Gastroesophageal sphincter (tissue), 4 donors: ENCODE measurements around the gene SMURF1. TPM values are rescaled to one million over a fixed set of nuclear protein-coding genes. Genes with fewer than 3 reads are reported as not detected.
"Not testable (repeated sequence)": the region's sequence is repeated elsewhere in the genome, so short reads cannot be mapped to it uniquely, and the experiment has no call there.

Source experiments
- ATAC-seq: fragments of 150-250 bp; one replicate; pipeline ENCODE4 v1.9.1; 2016; ENCODE audit warnings: mild to moderate bottlenecking, moderate library complexity
- H3K27ac ChIP-seq, 4 donors: fragments of 200-600 bp; sonication (generic) in 3 of 4; 1 replicate in 3 of 4; 2 replicates in 1 of 4; pipeline ENCODE4 v1.5.1; 2016 to 2019
- H3K27me3 ChIP-seq: fragments of 200-600 bp; sonication (generic); one replicate; pipeline ENCODE4 v1.5.1; 2019
- H3K36me3 ChIP-seq, 2 donors: fragments of 200-600 bp; sonication (generic); one replicate each; pipeline ENCODE4 v1.5.1; 2019; ENCODE audit warnings: control low read depth in 1 of 2
- H3K4me1 ChIP-seq, 3 donors: fragments of 200-600 bp; sonication (generic); 1 replicate in 2 of 3; 2 replicates in 1 of 3; pipeline ENCODE4 v1.5.1; 2016 to 2019; ENCODE audit warnings: control low read depth in 2 of 3
- H3K4me3 ChIP-seq, 2 donors: fragments of 200-600 bp; sonication (generic); one replicate each; pipeline ENCODE4 v1.5.1; 2019; ENCODE audit warnings: mild to moderate bottlenecking in 1 of 2, moderate library complexity in 1 of 2
- H3K9me3 ChIP-seq, 3 donors: fragments of 200-600 bp; sonication (generic); one replicate each; pipeline ENCODE4 v1.5.1; 2017 to 2019; ENCODE audit warnings: control low read depth in 2 of 3
- EP300 ChIP-seq: sonication (generic); formaldehyde crosslinking; IDR thresholded peaks from one replicate; pipeline ENCODE4 v1.6.1; 2017; ENCODE audit warnings: antibody characterized with exemption, mild to moderate bottlenecking
- POLR2A ChIP-seq, 2 donors: fragments of 450-650 bp; IDR thresholded peaks; one replicate each; pipeline ENCODE4 v1.6.1; 2017; ENCODE audit warnings: antibody characterized with exemption in 2 of 2, mild to moderate bottlenecking in 2 of 2, moderate library complexity in 1 of 2
- POLR2AphosphoS5 ChIP-seq: sonication (generic); formaldehyde crosslinking; IDR thresholded peaks from one replicate; pipeline ENCODE4 v1.6.1; 2017; ENCODE audit warnings: antibody characterized with exemption
- WGBS, 2 donors: methylation state at CpG; one replicate each; pipeline ENCODE4 v1.1.5; 2018; ENCODE audit warnings: low coverage in 1 of 2; 5-methylcytosine and 5-hydroxymethylcytosine counted together
- total RNA-seq, 4 donors: library from RNA; depleted of rRNA; stranded (reverse); fragments of >200 nt; gene quantifications; one replicate each; pipeline ENCODE4 v1.1.0, GENCODE V29; 2016
- TF ChIP-seq, protein P1 (sequence below), 4 experiments: fragments of 200-600 bp in 2 of 4; fragments of 450-650 bp in 2 of 4; sonication (generic) in 1 of 4; IDR thresholded peaks; one replicate each; pipeline ENCODE4 v1.5.1; 2017 to 2019; ENCODE audit warnings: antibody characterized with exemption in 4 of 4, mild to moderate bottlenecking in 2 of 4, moderate library complexity in 2 of 4

Gene SMURF1
- total RNA-seq, 4 donors from 2014 or later = 20.1 to 26.2 (median 21.9) TPM

DNA sequence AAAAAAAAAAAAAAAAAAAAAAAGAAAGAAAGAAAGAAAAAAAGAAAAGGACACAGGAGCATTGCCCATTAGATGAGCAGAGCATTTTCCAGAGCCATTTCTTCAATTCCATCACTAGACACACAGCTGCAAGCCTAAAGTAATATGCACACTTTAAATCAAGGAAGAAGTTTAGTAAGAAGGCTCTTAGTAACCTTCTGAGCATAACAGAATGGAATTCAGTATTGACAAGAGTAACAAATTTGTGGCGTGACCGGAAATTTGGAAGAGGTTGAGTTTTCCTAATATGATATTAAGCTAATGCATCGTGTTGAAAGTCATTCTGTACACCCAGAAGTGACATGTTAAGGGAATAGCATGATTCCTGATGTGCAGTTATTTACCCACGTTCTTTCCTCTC is 35.3 kb downstream of the SMURF1 start:
- 35 to 57% methylated on average over 4 of the region's 4 CpGs for WGBS, 2 donors
- Histone ChIP-seq H3K27ac (peak overlapping the region in 2 of 4 donors; percentile 39 to 63), H3K9me3 (no peaks in the 10 kb centered on the region), H3K27me3 (no peaks in the 10 kb centered on the region), H3K4me3 (no peak overlapping the region), H3K4me1 (peaks cover 10 to 73% (median 18%) of the 10 kb centered on the region in 3 donors), H3K36me3 (peaks cover 0 to 4% of the 10 kb centered on the region in 2 donors)
- ATAC-seq = no peak
- TF ChIP-seq EP300 (no peak), POLR2AphosphoS5 (no peak), POLR2A (IDR thresholded peaks at IDR 0.05) (no peak)
- TF ChIP-seq, protein P1, sequence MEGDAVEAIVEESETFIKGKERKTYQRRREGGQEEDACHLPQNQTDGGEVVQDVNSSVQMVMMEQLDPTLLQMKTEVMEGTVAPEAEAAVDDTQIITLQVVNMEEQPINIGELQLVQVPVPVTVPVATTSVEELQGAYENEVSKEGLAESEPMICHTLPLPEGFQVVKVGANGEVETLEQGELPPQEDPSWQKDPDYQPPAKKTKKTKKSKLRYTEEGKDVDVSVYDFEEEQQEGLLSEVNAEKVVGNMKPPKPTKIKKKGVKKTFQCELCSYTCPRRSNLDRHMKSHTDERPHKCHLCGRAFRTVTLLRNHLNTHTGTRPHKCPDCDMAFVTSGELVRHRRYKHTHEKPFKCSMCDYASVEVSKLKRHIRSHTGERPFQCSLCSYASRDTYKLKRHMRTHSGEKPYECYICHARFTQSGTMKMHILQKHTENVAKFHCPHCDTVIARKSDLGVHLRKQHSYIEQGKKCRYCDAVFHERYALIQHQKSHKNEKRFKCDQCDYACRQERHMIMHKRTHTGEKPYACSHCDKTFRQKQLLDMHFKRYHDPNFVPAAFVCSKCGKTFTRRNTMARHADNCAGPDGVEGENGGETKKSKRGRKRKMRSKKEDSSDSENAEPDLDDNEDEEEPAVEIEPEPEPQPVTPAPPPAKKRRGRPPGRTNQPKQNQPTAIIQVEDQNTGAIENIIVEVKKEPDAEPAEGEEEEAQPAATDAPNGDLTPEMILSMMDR (IDR thresholded peaks at IDR 0.05) = no peak

DNA sequence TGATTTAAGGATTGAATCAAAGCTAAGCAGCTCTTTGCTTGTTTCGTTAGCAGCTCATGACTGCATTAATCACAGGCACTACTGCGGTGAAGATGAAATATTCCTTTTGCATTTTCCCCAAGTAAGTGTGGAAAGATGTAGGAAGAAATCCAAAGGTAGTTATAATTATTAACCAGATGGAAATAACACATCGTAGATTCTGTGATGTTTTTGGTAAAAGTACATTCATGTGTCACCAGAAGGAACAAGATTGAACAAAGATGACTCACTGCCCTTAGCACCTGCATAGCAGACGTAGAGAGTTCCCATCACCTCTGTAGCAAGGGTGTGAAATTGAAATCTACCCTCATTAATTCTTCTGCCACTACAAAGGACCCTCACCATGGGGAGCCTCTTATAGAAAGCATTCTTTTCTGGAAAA is 37.1 kb downstream of the SMURF1 start:
- no peaks in the 10 kb centered on the region for H3K36me3 ChIP-seq
- H3K27ac ChIP-seq = peak overlapping the region in 3 of 4 donors; percentile 12 to 46 (median 19)
- H3K4me1 ChIP-seq = peaks cover 10 to 74% (median 15%) of the 10 kb centered on the region in 3 donors
- H3K4me3 ChIP-seq = no peak overlapping the region
- no peak for TF ChIP-seq EP300
- TF ChIP-seq POLR2AphosphoS5 = peak; percentile 27
- TF ChIP-seq, protein P1 (IDR thresholded peaks at IDR 0.05) = no peak
- TF ChIP-seq POLR2A (IDR thresholded peaks at IDR 0.05) = no peak
- WGBS, 2 donors = 36 to 58% methylated on average over 2 of the region's 4 CpGs
- H3K27me3 ChIP-seq = no peaks in the 10 kb centered on the region
- no peaks in the 10 kb centered on the region for H3K9me3 ChIP-seq
- ATAC-seq = no peak

DNA sequence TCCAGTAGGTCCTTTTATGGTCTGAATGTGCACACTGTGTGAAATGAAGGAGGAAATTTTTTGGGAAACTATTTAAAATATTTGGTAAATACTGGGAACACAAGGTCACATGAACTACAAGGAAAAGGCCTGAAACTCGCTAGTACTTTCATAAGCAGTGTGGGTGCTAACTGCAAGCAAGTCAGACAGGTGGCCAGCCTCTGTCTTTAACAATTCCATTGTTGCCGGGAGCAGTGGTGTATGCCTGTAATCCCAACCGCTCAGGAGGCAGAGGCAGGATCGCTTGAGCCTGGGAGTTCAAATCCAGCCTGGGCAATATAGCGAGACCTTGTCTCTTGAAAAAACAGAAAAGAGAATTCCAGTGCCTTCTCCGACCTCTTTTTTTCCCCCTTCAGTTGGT is 37.5 kb downstream of the SMURF1 start:
- 64 to 76% methylated on average over 3 to 6 of the region's 6 CpGs for WGBS, 2 donors
- TF ChIP-seq POLR2A (IDR thresholded peaks at IDR 0.05) (no peak), EP300 (no peak), POLR2AphosphoS5 (no peak)
- TF ChIP-seq, protein P1 (IDR thresholded peaks at IDR 0.05) = no peak
- no peak overlapping the region for H3K4me3 ChIP-seq
- no peaks in the 10 kb centered on the region for H3K27me3 ChIP-seq
- peak overlapping the region in 3 of 4 donors; percentile 12 to 46 (median 19) for H3K27ac ChIP-seq
- H3K36me3 ChIP-seq = no peaks in the 10 kb centered on the region
- peaks cover 10 to 70% (median 15%) of the 10 kb centered on the region in 3 donors for H3K4me1 ChIP-seq
- H3K9me3 ChIP-seq = no peaks in the 10 kb centered on the region
- ATAC-seq = peak; percentile 34

DNA sequence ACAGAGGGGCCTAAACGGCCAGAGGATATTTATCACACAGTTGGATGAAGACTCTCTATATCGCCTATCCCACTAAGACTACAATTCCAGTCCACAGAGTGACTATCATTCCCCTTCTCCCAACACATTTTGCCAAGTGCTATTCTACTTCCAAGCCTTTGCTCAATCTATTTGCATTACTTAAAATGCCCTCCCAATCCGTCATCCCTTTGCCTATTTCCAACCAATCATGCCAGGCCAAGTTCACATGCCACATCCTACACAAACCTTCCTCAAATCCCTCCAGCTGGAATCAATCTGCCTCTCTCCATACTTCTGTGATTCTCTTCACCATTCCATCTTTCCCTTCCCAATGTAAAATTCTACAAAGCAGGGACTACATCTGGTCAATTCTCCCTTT is 38.2 kb downstream of the SMURF1 start:
- Histone ChIP-seq H3K9me3 (no peaks in the 10 kb centered on the region), H3K27ac (peak overlapping the region in 1 of 4 donors; percentile 46), H3K4me1 (peaks cover 10 to 65% (median 15%) of the 10 kb centered on the region in 3 donors), H3K27me3 (no peaks in the 10 kb centered on the region), H3K4me3 (no peak overlapping the region), H3K36me3 (no peaks in the 10 kb centered on the region)
- TF ChIP-seq, protein P1 (IDR thresholded peaks at IDR 0.05) = no peak
- no peak for TF ChIP-seq POLR2A (IDR thresholded peaks at IDR 0.05)
- WGBS, 2 donors = 65 to 66% methylated on average over 3 of the region's 3 CpGs
- ATAC-seq = no peak

- H3K4me3 ChIP-seq = no peak overlapping the region
- no peaks in the 10 kb centered on the region for H3K27me3 ChIP-seq
- peaks cover 10 to 54% (median 15%) of the 10 kb centered on the region in 3 donors for H3K4me1 ChIP-seq
- H3K27ac ChIP-seq = no peak overlapping the region
- H3K36me3 ChIP-seq = no peaks in the 10 kb centered on the region
- no peaks in the 10 kb centered on the region for H3K9me3 ChIP-seq
- no peak for ATAC-seq
- WGBS, 2 donors = 100% methylated on average over 1 to 2 of the region's 3 CpGs
- TF ChIP-seq EP300 (no peak), POLR2A (IDR thresholded peaks at IDR 0.05) (no peak)
- TF ChIP-seq, protein P1 (IDR thresholded peaks at IDR 0.05) = no peak
Observed at GRCh38 chr7:99104631-99105030, 39.3 kb downstream of the SMURF1 start.

DNA sequence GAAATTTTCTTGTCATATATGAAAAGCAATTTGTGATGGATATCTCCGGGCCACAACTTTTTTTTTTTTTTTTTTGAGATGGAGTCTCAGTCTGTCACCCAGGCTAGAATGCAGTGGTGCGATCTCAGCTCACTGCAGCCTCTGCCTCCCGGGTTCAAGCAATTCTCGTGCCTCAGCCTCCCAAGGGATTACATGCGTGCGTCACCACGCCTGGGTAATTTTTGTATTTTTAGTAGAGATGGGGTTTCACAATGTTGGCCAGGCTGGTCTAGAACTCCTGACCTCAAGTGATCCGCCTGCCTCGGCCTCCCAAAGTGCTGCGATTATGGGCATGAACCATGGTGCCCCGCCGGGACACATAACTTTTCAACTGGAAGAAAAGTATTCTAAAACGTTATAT is 40.1 kb downstream of the SMURF1 start:
- not testable (repeated sequence) for H3K27ac ChIP-seq
- peaks cover 9 to 46% (median 10%) of the 10 kb centered on the region in 3 donors for H3K4me1 ChIP-seq

More for the DNA sequence above, 40.1 kb downstream of the SMURF1 start:
- WGBS, 2 donors = 83 to 87% methylated on average over 7 to 10 of the region's 13 CpGs
- H3K9me3 ChIP-seq, ATAC-seq, H3K36me3 ChIP-seq, H3K4me3 ChIP-seq, H3K27me3 ChIP-seq: not testable (repeated sequence)
